ENCODE results near the gene HEXIM1. TPM values are rescaled to one million over a fixed set of nuclear protein-coding genes. Genes with fewer than 3 reads are reported as not detected.

Gene HEXIM1
- total RNA-seq, 1 experiment from 2014 or later, result 57.2 TPM

DNA sequence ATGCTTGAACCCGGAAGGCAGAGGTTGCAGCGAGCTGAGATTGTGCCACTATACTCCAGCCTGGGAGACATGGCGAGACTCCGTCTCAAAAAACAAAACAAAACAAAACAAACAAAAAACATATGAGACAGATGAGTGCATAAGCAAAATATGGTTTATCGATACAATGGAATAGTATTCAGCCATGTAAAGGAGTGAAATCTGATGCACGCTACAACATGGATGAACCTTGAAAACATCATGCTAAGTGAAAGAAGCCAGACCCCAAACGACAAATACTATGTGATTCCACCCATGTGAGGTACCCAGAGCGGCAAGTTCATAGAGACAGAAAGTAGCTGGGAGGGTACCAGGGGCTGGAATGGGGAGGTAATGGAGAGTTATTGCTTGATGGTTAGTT is 22.8 kb upstream of the HEXIM1 start:
- Mint-ChIP-seq H3K4me3 (ENCODE audit: low read depth, unreplicated experiment) (no peak overlapping the region), H3K36me3 (ENCODE audit: insufficient read depth, unreplicated experiment) (peaks cover 27% of the 10 kb centered on the region)
- intact Hi-C loops (cut with micrococcal nuclease; ENCODE audit: unreplicated experiment), result no loop called here

DNA sequence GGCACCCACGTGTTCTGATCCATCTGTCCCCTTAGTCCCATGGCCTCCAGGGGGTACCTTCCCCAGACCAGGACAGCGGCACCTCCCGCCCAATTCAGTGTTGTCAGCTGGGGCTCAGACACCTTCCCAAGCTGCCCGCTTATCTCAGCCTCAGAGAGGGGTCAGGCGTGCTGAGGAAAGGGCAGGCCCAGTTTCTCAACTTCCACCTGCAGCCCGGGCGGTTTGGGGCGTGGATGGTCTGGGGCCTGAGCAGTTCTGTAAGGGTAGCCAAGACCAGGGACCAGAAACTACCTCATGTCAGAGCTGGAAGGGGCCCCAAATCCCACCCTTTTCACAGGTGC is 21.1 kb upstream of the HEXIM1 start:
- CTCF ChIA-PET, result interaction anchor here (1.2 kb wide), 1 partner anchor 8 kb away, joined by 5 read pairs; the partner anchor contains the start of gene ACBD4

More for the DNA sequence above, 22.8 kb upstream of the HEXIM1 start:
- Mint-ChIP-seq H3K27me3 (ENCODE audit: unreplicated experiment) (no peaks in the 10 kb centered on the region), H3K27ac (ENCODE audit: unreplicated experiment) (no peak overlapping the region), H3K4me1 (ENCODE audit: low read depth, unreplicated experiment) (peaks cover 60% of the 10 kb centered on the region), H3K9me3 (ENCODE audit: low read depth, unreplicated experiment) (no peaks in the 10 kb centered on the region)
- TF ChIP-seq CTCF (IDR thresholded peaks at IDR 0.05; ENCODE audit: unreplicated experiment), result no peak
- BruUV-seq (replicated peaks), result no TSS peak
- CTCF ChIA-PET, result interaction anchor here (0.6 kb wide), 1 partner anchor 17 kb away, joined by 5 read pairs; no protein-coding TSS in a partner anchor
- DNase-seq, result no peak

GRCh38 chr17:45127548-45128300 is 20.6 kb upstream of the HEXIM1 start:
- Mint-ChIP-seq H3K36me3 (ENCODE audit: insufficient read depth, unreplicated experiment) (peaks cover 44% of the 10 kb centered on the region), H3K9me3 (ENCODE audit: low read depth, unreplicated experiment) (no peaks in the 10 kb centered on the region), H3K4me1 (ENCODE audit: low read depth, unreplicated experiment) (peaks cover 65% of the 10 kb centered on the region), H3K27ac (ENCODE audit: unreplicated experiment) (peak overlapping the region; percentile 1), H3K27me3 (ENCODE audit: unreplicated experiment) (no peaks in the 10 kb centered on the region), H3K4me3 (ENCODE audit: low read depth, unreplicated experiment) (peak overlapping the region; percentile 7)
- no TSS peak for BruUV-seq (replicated peaks)
- intact Hi-C loops (cut with micrococcal nuclease; ENCODE audit: unreplicated experiment), result no loop called here
- DNase-seq, result peak; percentile 50
- CTCF ChIA-PET, result interaction anchor here (1.2 kb wide), 1 partner anchor 8 kb away, joined by 5 read pairs; the partner anchor contains the start of gene ACBD4
- TF ChIP-seq CTCF (IDR thresholded peaks at IDR 0.05; ENCODE audit: unreplicated experiment), result no peak

More for the DNA sequence above, 21.1 kb upstream of the HEXIM1 start:
- DNase-seq, result no peak
- H3K27ac Mint-ChIP-seq (ENCODE audit: unreplicated experiment), result peak overlapping the region; percentile 19
- peaks cover 70% of the 10 kb centered on the region for H3K4me1 Mint-ChIP-seq (ENCODE audit: low read depth, unreplicated experiment)
- peak overlapping the region; percentile 7 for H3K4me3 Mint-ChIP-seq (ENCODE audit: low read depth, unreplicated experiment)
- intact Hi-C loops (cut with micrococcal nuclease; ENCODE audit: unreplicated experiment), result no loop called here
- no peak for TF ChIP-seq CTCF (IDR thresholded peaks at IDR 0.05; ENCODE audit: unreplicated experiment)
- H3K27me3 Mint-ChIP-seq (ENCODE audit: unreplicated experiment), result no peaks in the 10 kb centered on the region
- no TSS peak for BruUV-seq (replicated peaks)
- H3K9me3 Mint-ChIP-seq (ENCODE audit: low read depth, unreplicated experiment), result no peaks in the 10 kb centered on the region
- peaks cover 39% of the 10 kb centered on the region for H3K36me3 Mint-ChIP-seq (ENCODE audit: insufficient read depth, unreplicated experiment)

DNA sequence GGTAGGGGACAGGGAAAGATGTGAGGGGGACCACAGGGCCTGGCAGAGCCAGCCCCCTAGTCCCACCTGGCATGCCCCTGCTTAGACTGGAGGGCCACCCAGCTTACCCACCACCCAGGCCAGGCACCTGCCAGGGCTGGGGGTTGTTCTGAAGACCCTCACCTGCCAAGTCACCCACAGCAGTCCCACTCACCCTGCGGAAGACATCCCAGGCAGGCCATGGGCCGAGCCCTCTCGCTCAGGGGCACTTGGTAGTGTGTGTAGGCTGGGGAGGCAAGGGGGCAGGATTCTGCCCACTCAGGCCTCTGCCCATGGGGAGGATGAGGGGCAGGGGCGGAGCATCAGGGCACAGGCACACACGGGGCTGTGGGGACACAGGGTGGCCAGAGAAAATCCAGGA is 19.9 kb upstream of the HEXIM1 start:
- intact Hi-C loops (cut with micrococcal nuclease; ENCODE audit: unreplicated experiment), result no loop called here
- Mint-ChIP-seq H3K36me3 (ENCODE audit: insufficient read depth, unreplicated experiment) (peaks cover 45% of the 10 kb centered on the region), H3K4me3 (ENCODE audit: low read depth, unreplicated experiment) (peak overlapping the region; percentile 7), H3K27ac (ENCODE audit: unreplicated experiment) (no peak overlapping the region), H3K9me3 (ENCODE audit: low read depth, unreplicated experiment) (no peaks in the 10 kb centered on the region), H3K4me1 (ENCODE audit: low read depth, unreplicated experiment) (peaks cover 59% of the 10 kb centered on the region), H3K27me3 (ENCODE audit: unreplicated experiment) (no peaks in the 10 kb centered on the region)
- CTCF ChIA-PET, result no interaction called here
- TF ChIP-seq CTCF (IDR thresholded peaks at IDR 0.05; ENCODE audit: unreplicated experiment), result no peak
- no peak for DNase-seq
- BruUV-seq (replicated peaks), result no TSS peak

All from Calu3 (cell line).